Hindlimb muscle (tissue), 1 donor: Measurements from ENCODE around the gene TEX12. TPM values are rescaled to one million over a fixed set of nuclear protein-coding genes. Genes with fewer than 3 reads are reported as not detected.

Source experiments
- DNase-seq: peaks from one replicate; pipeline ENCODE4 v3.0.0-alpha.2; 2013
- polyA plus RNA-seq: library from polyadenylated mRNA; unstranded; fragments of 120-200 nt; gene quantifications from one replicate; pipeline ENCODE4 v1.2.1, GENCODE V29; 2013; ENCODE audit not compliant: insufficient read length

TEX12 gene
- polyA plus RNA-seq, 1 donor = 0.23 TPM

DNA sequence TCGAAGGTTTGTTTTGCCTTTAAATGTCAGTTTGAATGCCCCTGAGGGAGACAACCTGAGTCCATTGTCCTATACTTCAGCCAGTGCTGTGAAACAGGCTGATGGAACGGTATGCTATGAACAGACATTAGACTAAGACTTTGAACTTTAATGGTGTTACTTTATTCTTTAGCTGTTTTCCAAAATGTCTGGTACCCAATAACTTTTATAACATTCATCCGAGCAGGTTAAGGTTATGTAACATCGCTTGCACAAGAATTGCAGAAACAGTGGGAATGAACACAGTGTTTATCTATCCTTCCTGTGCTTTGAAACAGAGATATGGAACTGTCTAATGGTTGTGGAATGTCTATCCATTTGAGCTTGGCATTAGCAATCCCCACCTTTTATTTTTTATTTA lies 46.6 kb downstream of the TEX12 start:
- no peak for DNase-seq

GRCh38 chr11:112215621-112216020 lies 48.4 kb downstream of the TEX12 start:
- DNase-seq = no peak

DNA sequence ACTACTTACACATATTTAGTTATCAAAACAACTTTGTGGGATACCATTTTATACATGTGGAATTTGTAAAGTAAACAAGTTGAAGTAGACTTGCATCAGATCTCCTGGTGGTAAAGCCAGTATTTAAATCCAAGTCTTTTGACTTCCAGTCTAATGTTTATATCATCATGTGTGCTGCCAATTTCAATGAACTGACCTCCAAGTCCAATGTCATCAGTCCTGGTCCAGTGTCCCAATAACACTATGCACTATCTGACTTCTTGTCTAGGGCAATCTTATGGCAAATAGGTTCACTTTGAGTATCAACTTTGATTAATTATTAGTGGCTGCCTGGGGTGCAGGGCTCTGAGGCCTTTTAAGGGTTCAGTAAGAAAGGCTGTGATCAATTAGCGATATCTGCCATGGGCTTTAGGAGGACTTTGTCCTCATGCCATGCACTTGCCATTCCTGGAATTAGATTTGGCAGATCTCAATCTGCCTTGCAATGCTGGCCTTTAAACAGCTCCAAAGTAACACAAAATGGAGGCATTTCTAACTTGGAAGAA lies 49.5 kb downstream of the TEX12 start:
- no peak for DNase-seq

- DNase-seq = peak; percentile 75
Measured at GRCh38 chr11:112219476-112220232, 52.5 kb downstream of the TEX12 start.

DNA sequence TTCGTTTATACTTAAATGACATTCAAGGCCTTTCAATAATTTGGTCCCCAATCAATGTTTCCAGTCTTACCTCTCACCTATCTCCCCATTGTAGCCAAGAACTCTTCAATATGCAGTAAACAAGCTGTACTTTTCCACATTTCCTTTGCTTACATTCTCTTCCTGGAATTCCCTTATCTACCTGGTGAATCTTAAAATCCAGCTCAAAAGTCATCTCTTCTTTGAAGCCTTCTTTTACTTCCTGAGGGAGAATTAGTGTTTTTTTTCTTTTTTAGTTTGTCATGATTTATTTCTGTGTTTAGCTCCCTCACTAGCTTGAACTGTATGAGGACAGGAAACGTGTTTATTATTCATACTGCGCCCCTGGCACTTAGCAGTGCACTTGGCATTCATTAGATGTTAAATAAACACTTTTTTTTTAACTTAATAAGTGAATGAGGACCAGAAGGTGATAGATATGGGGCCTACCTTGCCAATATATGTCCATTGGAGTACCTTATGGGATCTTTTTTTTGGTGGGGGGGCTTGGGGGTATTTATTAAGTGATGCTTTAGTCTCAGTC lies 54.2 kb downstream of the TEX12 start:
- DNase-seq = no peak

Other genes starting within 250 kb of the TEX12 start
- 4.0 TPM for gene C11orf52, start 248.5 kb upstream of the TEX12 start, polyA plus RNA-seq
- 15.8 TPM for gene DIXDC1, start 230.0 kb upstream of the TEX12 start, polyA plus RNA-seq
- gene DLAT, start 142.0 kb upstream of the TEX12 start, polyA plus RNA-seq = 39.2 TPM
- 0.93 TPM for gene PIH1D2, start 93.4 kb upstream of the TEX12 start, polyA plus RNA-seq
- 26.1 TPM for gene NKAPD1, start 93.1 kb upstream of the TEX12 start, polyA plus RNA-seq
- 49.2 TPM for gene TIMM8B, start 80.6 kb upstream of the TEX12 start, polyA plus RNA-seq
- gene SDHD, start 80.5 kb upstream of the TEX12 start, polyA plus RNA-seq = 91.6 TPM
- gene IL18, start 3.3 kb upstream of the TEX12 start, polyA plus RNA-seq = 0.68 TPM
- gene BCO2, start 8.1 kb downstream of the TEX12 start, polyA plus RNA-seq = 5.3 TPM
- gene PTS, start 59.1 kb downstream of the TEX12 start, polyA plus RNA-seq = 19.2 TPM
- gene PLET1, start 93.5 kb downstream of the TEX12 start, polyA plus RNA-seq = not detected